Natural killer cell (primary cell): ENCODE measurements around the gene DNAJC15. TPM values are rescaled to one million over a fixed set of nuclear protein-coding genes. Genes with fewer than 3 reads are reported as not detected.
"Not testable (repeated sequence)": the region's sequence is repeated elsewhere in the genome, so short reads cannot be mapped to it uniquely, and the experiment has no call there.

Experiments
- ATAC-seq, 3 donors: fragments of 150-1000 bp in 2 of 3; fragments of 200-7000 bp in 1 of 3; cut with Tn5 transposase; 1 replicate in 1 of 3; 2 replicates in 2 of 3; pipeline ENCODE4 v1.10.0; 2021; ENCODE audit warnings: mild to moderate bottlenecking in 2 of 3, moderate library complexity in 2 of 3
- DNase-seq, 2 donors: peaks; one replicate each; pipeline versions ENCODE4 v3.0.0 to v3.0.0-alpha.2; 2013 to 2021; ENCODE audit warnings: mixed read lengths in 1 of 2
- H3K27ac ChIP-seq: one replicate; pipeline ENCODE4 v1.5.1; 2013; ENCODE audit warnings: mild to moderate bottlenecking, low read length
- H3K27me3 ChIP-seq: one replicate; pipeline ENCODE4 v1.6.1; 2013; ENCODE audit warnings: low read length; ENCODE audit not compliant: control insufficient read depth, insufficient read depth
- H3K36me3 ChIP-seq: one replicate; pipeline ENCODE4 v1.6.1; 2013; ENCODE audit warnings: low read length; ENCODE audit not compliant: control insufficient read depth, insufficient read depth
- H3K4me1 ChIP-seq: one replicate; pipeline ENCODE4 v1.6.1; 2013; ENCODE audit warnings: low read length; ENCODE audit not compliant: control insufficient read depth, insufficient read depth
- H3K4me3 ChIP-seq: one replicate; pipeline ENCODE4 v1.5.1; 2013; ENCODE audit warnings: low read length
- H3K9me3 ChIP-seq: one replicate; pipeline ENCODE4 v1.6.1; 2013; ENCODE audit warnings: low read length; ENCODE audit not compliant: control insufficient read depth, insufficient read depth
- H3K27ac Mint-ChIP-seq, 2 donors: one replicate each; pipeline ENCODE4 v1.8.0; 2022; ENCODE audit warnings: mild to moderate bottlenecking in 2 of 2, mixed read lengths in 2 of 2, moderate library complexity in 1 of 2
- H3K27me3 Mint-ChIP-seq, 2 donors: one replicate each; pipeline ENCODE4 v1.8.0; 2022; ENCODE audit warnings: low read depth in 2 of 2, mixed read lengths in 2 of 2
- H3K36me3 Mint-ChIP-seq: one replicate; pipeline ENCODE4 v1.8.0; 2022; ENCODE audit warnings: mixed read lengths
- H3K4me1 Mint-ChIP-seq, 2 donors: one replicate each; pipeline ENCODE4 v1.8.0; 2022; ENCODE audit warnings: mixed read lengths in 2 of 2
- H3K4me3 Mint-ChIP-seq: one replicate; pipeline ENCODE4 v1.8.0; 2022; ENCODE audit warnings: mild to moderate bottlenecking, moderate library complexity, mixed read lengths
- H3K9me3 Mint-ChIP-seq, 2 donors: one replicate each; pipeline ENCODE4 v1.8.0; 2022; ENCODE audit warnings: mixed read lengths in 2 of 2
- CTCF ChIP-seq: fragments of 200-600 bp; IDR thresholded peaks from one replicate; pipeline ENCODE4 v1.8.0; 2022; ENCODE audit warnings: antibody characterized with exemption
- WGBS: methylation state at CpG from one replicate; pipeline ENCODE4 v1.1.7; 2013; ENCODE audit warnings: missing lambda C conversion rate; ENCODE audit not compliant: insufficient coverage; 5-methylcytosine and 5-hydroxymethylcytosine counted together
- intact Hi-C: fragments of 100-400 bp; cut with micrococcal nuclease; formaldehyde crosslinking; loops from one replicate; pipeline ENCODE4 v1.14.2; 2022
- total RNA-seq, 4 donors: library from RNA; stranded (reverse); fragments of 120-200 nt in 1 of 4; gene quantifications; one replicate each; pipeline versions ENCODE4 v1.2.3 to v1.2.4, GENCODE V29; 2013 to 2022

DNAJC15 gene
- total RNA-seq, 3 donors from 2014 or later (not counting 1 experiment from before 2014, with no cell fraction given) = 7.7 to 10.0 (median 8.3) TPM

- no peak overlapping the region for H3K4me3 ChIP-seq
- DNase-seq (no peak), ATAC-seq (no peak)
- no peaks in the 10 kb centered on the region for H3K9me3 Mint-ChIP-seq
- no peaks in the 10 kb centered on the region for H3K36me3 Mint-ChIP-seq
- peaks cover 21% of the 10 kb centered on the region for H3K4me1 ChIP-seq
- no peaks in the 10 kb centered on the region for H3K27me3 Mint-ChIP-seq
- H3K27me3 ChIP-seq = no peaks in the 10 kb centered on the region
- TF ChIP-seq CTCF = no peak
- H3K27ac Mint-ChIP-seq = no peak overlapping the region
- intact Hi-C loops = no loop called here
- WGBS = 95% methylated on average over 6 of the region's 6 CpGs
- H3K4me1 Mint-ChIP-seq = peaks cover 28 to 37% of the 10 kb centered on the region in 2 donors
- no peak overlapping the region for H3K27ac ChIP-seq
- no peak overlapping the region for H3K4me3 Mint-ChIP-seq
- peaks cover 2% of the 10 kb centered on the region for H3K36me3 ChIP-seq
- no peaks in the 10 kb centered on the region for H3K9me3 ChIP-seq
Measured at GRCh38 chr13:43058831-43059230, 35.4 kb downstream of the DNAJC15 start.

- intact Hi-C loops = not testable (repeated sequence)
Measured at GRCh38 chr13:43059779-43060178, 36.4 kb downstream of the DNAJC15 start.

GRCh38 chr13:43060806-43061205, 37.4 kb downstream of the DNAJC15 start:
- not testable (repeated sequence) for H3K36me3 Mint-ChIP-seq

More at GRCh38 chr13:43059779-43060178, 36.4 kb downstream of the DNAJC15 start:
- not testable (repeated sequence) for ATAC-seq, H3K36me3 Mint-ChIP-seq, H3K9me3 ChIP-seq, H3K27me3 ChIP-seq, H3K9me3 Mint-ChIP-seq, H3K36me3 ChIP-seq, H3K4me3 Mint-ChIP-seq, DNase-seq, H3K27me3 Mint-ChIP-seq, H3K4me3 ChIP-seq, H3K27ac ChIP-seq, H3K27ac Mint-ChIP-seq
- peaks cover 28 to 37% of the 10 kb centered on the region in 2 donors for H3K4me1 Mint-ChIP-seq
- H3K4me1 ChIP-seq = peaks cover 18% of the 10 kb centered on the region
- WGBS = 97% methylated on average over 7 of the region's 7 CpGs

GRCh38 chr13:43061496-43062280, 38.3 kb downstream of the DNAJC15 start:
- no peak for ATAC-seq
- no peak for DNase-seq
- 97% methylated on average over 2 of the region's 5 CpGs for WGBS
- H3K27me3 Mint-ChIP-seq = no peaks in the 10 kb centered on the region
- no peaks in the 10 kb centered on the region for H3K36me3 Mint-ChIP-seq
- H3K27me3 ChIP-seq = no peaks in the 10 kb centered on the region
- no peak overlapping the region for H3K4me3 ChIP-seq
- H3K36me3 ChIP-seq = peaks cover 2% of the 10 kb centered on the region
- no peaks in the 10 kb centered on the region for H3K9me3 Mint-ChIP-seq
- H3K27ac Mint-ChIP-seq = peak overlapping the region in 1 of 2 donors; percentile 21
- TF ChIP-seq CTCF = no peak
- peaks cover 24 to 32% of the 10 kb centered on the region in 2 donors for H3K4me1 Mint-ChIP-seq
- peaks cover 10% of the 10 kb centered on the region for H3K4me1 ChIP-seq
- no peaks in the 10 kb centered on the region for H3K9me3 ChIP-seq
- no peak overlapping the region for H3K27ac ChIP-seq
- H3K4me3 Mint-ChIP-seq = no peak overlapping the region
- intact Hi-C loops = no loop called here

More at GRCh38 chr13:43060806-43061205, 37.4 kb downstream of the DNAJC15 start:
- H3K27ac ChIP-seq, H3K27me3 ChIP-seq, intact Hi-C loops, DNase-seq, H3K4me3 ChIP-seq, H3K9me3 Mint-ChIP-seq, ATAC-seq, H3K27ac Mint-ChIP-seq, H3K36me3 ChIP-seq, H3K4me3 Mint-ChIP-seq, H3K27me3 Mint-ChIP-seq, H3K9me3 ChIP-seq: not testable (repeated sequence)
- 97% methylated on average over 3 of the region's 4 CpGs for WGBS
- H3K4me1 Mint-ChIP-seq = peaks cover 28 to 37% of the 10 kb centered on the region in 2 donors
- H3K4me1 ChIP-seq = peaks cover 14% of the 10 kb centered on the region
